ENCODE data around the gene ITM2C.

DNA sequence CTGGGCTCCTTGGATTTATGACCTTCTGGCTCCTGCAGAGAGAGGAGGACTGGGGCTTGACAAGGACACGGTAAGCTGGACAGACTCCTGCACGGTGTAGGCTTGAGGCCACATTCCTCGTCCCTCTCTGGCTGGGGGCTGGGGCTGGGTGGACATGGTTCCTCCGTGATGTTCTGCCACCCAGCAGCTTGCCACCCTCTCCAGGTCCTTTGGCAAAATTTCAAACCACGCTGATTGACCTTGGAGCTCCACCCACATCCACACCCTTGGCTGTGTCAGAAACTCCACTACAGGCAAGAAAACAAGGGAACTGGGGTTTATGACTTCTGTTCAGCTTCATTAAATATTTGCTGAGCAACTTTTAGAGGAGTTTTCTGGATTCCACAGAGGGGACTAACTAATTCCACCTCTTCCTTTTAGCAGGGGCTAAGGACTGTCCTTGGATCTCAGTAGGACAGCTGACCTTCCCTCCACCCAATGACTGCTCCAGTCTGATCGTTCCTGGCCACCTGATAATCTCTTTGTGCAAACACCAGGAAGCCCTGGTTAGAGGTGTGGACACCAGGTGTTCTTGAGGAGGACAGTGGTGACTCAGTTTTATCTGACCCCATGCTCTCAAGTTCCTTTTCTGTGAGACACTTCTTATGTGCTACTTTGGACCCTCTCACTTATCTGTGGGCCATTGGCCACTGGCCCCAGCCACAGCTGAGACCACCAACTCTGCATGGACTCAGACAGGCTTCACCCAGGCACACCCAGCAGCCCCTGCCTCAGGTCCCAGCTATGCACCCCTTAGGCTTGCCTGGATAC is 31.0 kb downstream of the ITM2C start:
- TF ChIP-seq, protein P1, sequence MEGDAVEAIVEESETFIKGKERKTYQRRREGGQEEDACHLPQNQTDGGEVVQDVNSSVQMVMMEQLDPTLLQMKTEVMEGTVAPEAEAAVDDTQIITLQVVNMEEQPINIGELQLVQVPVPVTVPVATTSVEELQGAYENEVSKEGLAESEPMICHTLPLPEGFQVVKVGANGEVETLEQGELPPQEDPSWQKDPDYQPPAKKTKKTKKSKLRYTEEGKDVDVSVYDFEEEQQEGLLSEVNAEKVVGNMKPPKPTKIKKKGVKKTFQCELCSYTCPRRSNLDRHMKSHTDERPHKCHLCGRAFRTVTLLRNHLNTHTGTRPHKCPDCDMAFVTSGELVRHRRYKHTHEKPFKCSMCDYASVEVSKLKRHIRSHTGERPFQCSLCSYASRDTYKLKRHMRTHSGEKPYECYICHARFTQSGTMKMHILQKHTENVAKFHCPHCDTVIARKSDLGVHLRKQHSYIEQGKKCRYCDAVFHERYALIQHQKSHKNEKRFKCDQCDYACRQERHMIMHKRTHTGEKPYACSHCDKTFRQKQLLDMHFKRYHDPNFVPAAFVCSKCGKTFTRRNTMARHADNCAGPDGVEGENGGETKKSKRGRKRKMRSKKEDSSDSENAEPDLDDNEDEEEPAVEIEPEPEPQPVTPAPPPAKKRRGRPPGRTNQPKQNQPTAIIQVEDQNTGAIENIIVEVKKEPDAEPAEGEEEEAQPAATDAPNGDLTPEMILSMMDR (IDR thresholded peaks at IDR 0.05; ENCODE audit: low read depth, low read length, poor library complexity, severe bottlenecking) = no peak
- TF ChIP-seq EZH2phosphoT487 (IDR thresholded peaks at IDR 0.05; ENCODE audit: borderline replicate concordance, low read length) = no peak
